ENCODE data around the gene UMODL1. TPM values are rescaled to one million over a fixed set of nuclear protein-coding genes. Genes with fewer than 3 reads are reported as not detected.

The UMODL1 gene
- total and polyA plus RNA-seq, 2 donors (not counting 3 experiments of a cell fraction or from before 2014, with no cell fraction given) = not detected

DNA sequence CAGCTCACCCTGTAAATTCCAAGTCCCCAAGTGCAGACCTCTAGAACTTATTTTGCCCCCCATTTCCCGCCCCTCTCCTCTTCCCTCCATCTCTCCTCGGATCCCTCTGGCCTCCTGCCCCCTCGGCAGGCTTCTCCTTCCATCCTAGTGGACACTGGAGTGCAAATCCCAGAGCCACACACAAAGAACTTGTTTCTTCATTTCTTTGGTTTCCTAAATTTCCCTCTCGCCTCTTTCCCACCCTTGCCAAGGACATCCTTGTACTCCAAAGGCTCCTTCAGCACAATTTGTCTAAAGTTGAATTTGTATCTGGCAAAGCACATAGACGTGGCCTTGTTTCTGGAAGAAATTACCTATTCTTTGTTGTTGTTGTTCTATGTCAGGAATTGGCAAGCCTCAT is 17.5 kb downstream of the UMODL1 start:
- Histone ChIP-seq H3K4me3 (replicated peaks in 1 of 3; ENCODE audit: insufficient read depth in 1 of 3, low read depth in 1 of 3, low read length in 3 of 3) (no peak overlapping the region), H2AFZ (ENCODE audit: low read depth, low read length) (no peak overlapping the region), H3K9ac (replicated peaks; ENCODE audit: extremely low read depth, insufficient read depth, low read length) (no peak overlapping the region), H3K9me1 (replicated peaks; ENCODE audit: control insufficient read depth, extremely low read depth, insufficient read depth, low read length) (no peaks in the 10 kb centered on the region), H3K4me2 (ENCODE audit: insufficient read depth, low read length) (no peak overlapping the region), H3K36me3 (ENCODE audit: control insufficient read depth in 2 of 2, extremely low read depth in 1 of 2, insufficient read depth in 2 of 2, low read length in 2 of 2) (no peaks in the 10 kb centered on the region), H4K20me1 (replicated peaks; ENCODE audit: control insufficient read depth, extremely low read depth, insufficient read depth, low read length) (no peaks in the 10 kb centered on the region), H3K27me3 (ENCODE audit: control insufficient read depth in 2 of 2, insufficient read depth in 2 of 2, low read length in 2 of 2) (peaks cover 22 to 23% of the 10 kb centered on the region in 2 experiments), H3K9me3 (replicated peaks; ENCODE audit: control insufficient read depth, insufficient read depth, low read length) (no peaks in the 10 kb centered on the region), H3K79me2 (ENCODE audit: control insufficient read depth, insufficient read depth, low read length) (no peaks in the 10 kb centered on the region), H3K27ac (ENCODE audit: insufficient read depth, low read depth, low read length) (no peak overlapping the region), H3K4me1 (ENCODE audit: control insufficient read depth, extremely low read depth, insufficient read depth, low read length) (no peaks in the 10 kb centered on the region)
- dilution Hi-C loops (cut with MboI; ENCODE audit: extremely low pct_ligation_motif_present, low sequenced_read_pairs) (no loop called here), intact Hi-C loops (cut with micrococcal nuclease) (no loop called here)
- no peak for TF ChIP-seq JUN (IDR thresholded peaks at IDR 0.05; ENCODE audit: borderline replicate concordance, insufficient read depth, insufficient read length, low read depth)
- TF ChIP-seq, protein P1, sequence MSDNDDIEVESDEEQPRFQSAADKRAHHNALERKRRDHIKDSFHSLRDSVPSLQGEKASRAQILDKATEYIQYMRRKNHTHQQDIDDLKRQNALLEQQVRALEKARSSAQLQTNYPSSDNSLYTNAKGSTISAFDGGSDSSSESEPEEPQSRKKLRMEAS (IDR thresholded peaks at IDR 0.05; ENCODE audit: insufficient read depth, insufficient read length) = no peak
- no peak for TF ChIP-seq GATA2 (IDR thresholded peaks at IDR 0.05; ENCODE audit: insufficient read depth, insufficient read length, low read depth, low read length)
- TF ChIP-seq, protein P2, sequence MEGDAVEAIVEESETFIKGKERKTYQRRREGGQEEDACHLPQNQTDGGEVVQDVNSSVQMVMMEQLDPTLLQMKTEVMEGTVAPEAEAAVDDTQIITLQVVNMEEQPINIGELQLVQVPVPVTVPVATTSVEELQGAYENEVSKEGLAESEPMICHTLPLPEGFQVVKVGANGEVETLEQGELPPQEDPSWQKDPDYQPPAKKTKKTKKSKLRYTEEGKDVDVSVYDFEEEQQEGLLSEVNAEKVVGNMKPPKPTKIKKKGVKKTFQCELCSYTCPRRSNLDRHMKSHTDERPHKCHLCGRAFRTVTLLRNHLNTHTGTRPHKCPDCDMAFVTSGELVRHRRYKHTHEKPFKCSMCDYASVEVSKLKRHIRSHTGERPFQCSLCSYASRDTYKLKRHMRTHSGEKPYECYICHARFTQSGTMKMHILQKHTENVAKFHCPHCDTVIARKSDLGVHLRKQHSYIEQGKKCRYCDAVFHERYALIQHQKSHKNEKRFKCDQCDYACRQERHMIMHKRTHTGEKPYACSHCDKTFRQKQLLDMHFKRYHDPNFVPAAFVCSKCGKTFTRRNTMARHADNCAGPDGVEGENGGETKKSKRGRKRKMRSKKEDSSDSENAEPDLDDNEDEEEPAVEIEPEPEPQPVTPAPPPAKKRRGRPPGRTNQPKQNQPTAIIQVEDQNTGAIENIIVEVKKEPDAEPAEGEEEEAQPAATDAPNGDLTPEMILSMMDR (IDR thresholded peaks at IDR 0.05; ENCODE audit: extremely low read depth in 1 of 2, insufficient read depth in 1 of 2, low read depth in 1 of 2, low read length in 2 of 2) = no peak
- ChIA-PET CTCF (interaction anchor here (0.5 kb wide), 1 partner anchor 12 kb away, joined by 4 read pairs; no protein-coding TSS in a partner anchor), POLR2A (no interaction called here)
- no TSS peak for BruUV-seq (replicated peaks)
- FAIRE-seq (no peak), DNase-seq (ENCODE audit: low read depth, low spot score) (no peak)

DNA sequence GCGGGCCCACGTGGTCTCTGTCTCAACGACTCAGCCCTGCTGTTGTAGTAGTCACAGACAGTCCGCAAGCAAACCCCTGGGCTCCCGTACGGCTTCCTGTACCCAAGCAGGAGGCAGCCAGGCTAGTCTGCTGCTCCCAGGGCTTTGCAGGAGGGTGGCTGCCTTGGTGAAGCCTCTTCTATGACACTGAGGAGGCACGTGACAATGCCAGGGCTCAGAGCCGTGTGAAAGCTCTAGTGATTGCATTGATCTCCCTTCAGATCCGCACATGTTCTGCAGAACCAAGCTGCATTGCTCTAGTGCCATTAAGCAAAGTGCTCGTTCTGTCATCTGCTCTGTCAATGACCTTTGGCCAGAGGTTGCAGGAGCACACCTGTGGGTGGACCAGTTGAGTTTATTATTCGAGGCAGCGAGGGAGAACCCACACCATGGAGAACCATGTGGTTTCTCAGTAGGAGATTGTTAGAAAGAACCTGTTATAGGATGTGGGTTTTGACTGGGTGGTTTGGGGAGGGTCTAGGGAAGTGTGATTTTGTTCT is 18.0 kb downstream of the UMODL1 start:
- intact Hi-C loops (cut with micrococcal nuclease) = no loop called here
- TF ChIP-seq POLR2A (IDR thresholded peaks at IDR 0.05; ENCODE audit: low read depth, low read length) (no peak), MYC (IDR thresholded peaks at IDR 0.05; ENCODE audit: low read depth, low read length) (no peak), GATA2 (IDR thresholded peaks at IDR 0.05; ENCODE audit: insufficient read depth, insufficient read length, low read depth, low read length) (no peak), EZH2 (IDR thresholded peaks at IDR 0.05; ENCODE audit: borderline replicate concordance, low read depth, low read length, severe bottlenecking) (no peak), JUN (IDR thresholded peaks at IDR 0.05; ENCODE audit: borderline replicate concordance, insufficient read depth, insufficient read length, low read depth) (no peak), POLR2AphosphoS5 (IDR thresholded peaks at IDR 0.05; ENCODE audit: insufficient read depth, low read depth, low read length) (no peak), FOS (IDR thresholded peaks at IDR 0.05; ENCODE audit: borderline replicate concordance, insufficient read depth, low read length) (no peak)
- TF ChIP-seq, protein P1 (IDR thresholded peaks at IDR 0.05; ENCODE audit: insufficient read depth, insufficient read length) = no peak
- TF ChIP-seq, protein P2 (IDR thresholded peaks at IDR 0.05; ENCODE audit: extremely low read depth in 1 of 2, insufficient read depth in 1 of 2, low read depth in 1 of 2, low read length in 2 of 2) = no peak
- Histone ChIP-seq H3K36me3 (ENCODE audit: control insufficient read depth in 2 of 2, extremely low read depth in 1 of 2, insufficient read depth in 2 of 2, low read length in 2 of 2) (no peaks in the 10 kb centered on the region), H3K9me1 (replicated peaks; ENCODE audit: control insufficient read depth, extremely low read depth, insufficient read depth, low read length) (no peaks in the 10 kb centered on the region), H3K9me3 (replicated peaks; ENCODE audit: control insufficient read depth, insufficient read depth, low read length) (no peaks in the 10 kb centered on the region), H4K20me1 (replicated peaks; ENCODE audit: control insufficient read depth, extremely low read depth, insufficient read depth, low read length) (no peaks in the 10 kb centered on the region), H3K27me3 (ENCODE audit: control insufficient read depth in 2 of 2, insufficient read depth in 2 of 2, low read length in 2 of 2) (peaks cover 22 to 23% of the 10 kb centered on the region in 2 experiments), H2AFZ (ENCODE audit: low read depth, low read length) (no peak overlapping the region), H3K4me1 (ENCODE audit: control insufficient read depth, extremely low read depth, insufficient read depth, low read length) (no peaks in the 10 kb centered on the region), H3K9ac (replicated peaks; ENCODE audit: extremely low read depth, insufficient read depth, low read length) (no peak overlapping the region), H3K79me2 (ENCODE audit: control insufficient read depth, insufficient read depth, low read length) (no peaks in the 10 kb centered on the region), H3K27ac (ENCODE audit: insufficient read depth, low read depth, low read length) (no peak overlapping the region), H3K4me2 (ENCODE audit: insufficient read depth, low read length) (no peak overlapping the region), H3K4me3 (replicated peaks in 1 of 3; ENCODE audit: insufficient read depth in 1 of 3, low read depth in 1 of 3, low read length in 3 of 3) (no peak overlapping the region)
- FAIRE-seq (no peak), DNase-seq (ENCODE audit: low read depth, low spot score) (no peak)
- BruUV-seq (replicated peaks) = no TSS peak
- POLR2A ChIA-PET = no interaction called here
- dilution Hi-C loops (cut with MboI; ENCODE audit: extremely low pct_ligation_motif_present, low sequenced_read_pairs) = no loop called here
- CTCF ChIA-PET = interaction anchor here (0.5 to 1.7 kb wide), 4 partner anchors 13 to 28 kb away, joined by 3 to 11 read pairs (median 4); no protein-coding TSS in a partner anchor

All from endothelial cell of umbilical vein (primary cell).